Uterus (tissue), 2 donors: Measurements from ENCODE around the gene TSKU.

Experiments used
- POLR2A ChIP-seq, 2 donors: fragments of 450-650 bp; IDR thresholded peaks; one replicate each; pipeline ENCODE4 v1.6.1; 2016; ENCODE audit warnings: antibody characterized with exemption in 2 of 2, mild to moderate bottlenecking in 1 of 2, moderate library complexity in 1 of 2
- TF ChIP-seq, protein P1 (sequence below), 4 experiments: fragments of 200-600 bp in 2 of 4; fragments of 450-650 bp in 2 of 4; sonication (generic) in 2 of 4; IDR thresholded peaks; one replicate each; pipeline ENCODE4 v1.5.1; 2016 to 2019; ENCODE audit warnings: antibody characterized with exemption in 4 of 4, mild to moderate bottlenecking in 2 of 4, moderate library complexity in 1 of 4

DNA sequence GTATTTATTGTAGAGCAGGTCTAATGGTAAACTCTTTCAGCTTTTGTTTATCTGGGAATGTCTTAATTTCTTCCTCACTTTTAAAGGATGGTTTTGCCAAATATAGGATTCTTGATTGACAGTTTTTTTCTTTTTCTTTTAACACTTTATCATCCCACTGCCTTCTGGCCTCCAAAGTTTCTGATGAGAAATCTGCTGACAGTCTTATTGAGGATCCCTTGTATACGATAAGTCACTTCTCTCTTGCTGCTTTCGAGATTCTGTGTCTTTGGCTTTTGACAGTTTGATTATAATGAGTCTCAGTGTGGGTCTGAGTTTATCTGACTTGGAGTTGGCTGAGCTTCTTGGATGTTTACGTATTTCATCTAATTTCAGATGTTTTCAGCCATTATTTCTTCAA lies 6.7 kb upstream of the TSKU start:
- TF ChIP-seq, protein P1, sequence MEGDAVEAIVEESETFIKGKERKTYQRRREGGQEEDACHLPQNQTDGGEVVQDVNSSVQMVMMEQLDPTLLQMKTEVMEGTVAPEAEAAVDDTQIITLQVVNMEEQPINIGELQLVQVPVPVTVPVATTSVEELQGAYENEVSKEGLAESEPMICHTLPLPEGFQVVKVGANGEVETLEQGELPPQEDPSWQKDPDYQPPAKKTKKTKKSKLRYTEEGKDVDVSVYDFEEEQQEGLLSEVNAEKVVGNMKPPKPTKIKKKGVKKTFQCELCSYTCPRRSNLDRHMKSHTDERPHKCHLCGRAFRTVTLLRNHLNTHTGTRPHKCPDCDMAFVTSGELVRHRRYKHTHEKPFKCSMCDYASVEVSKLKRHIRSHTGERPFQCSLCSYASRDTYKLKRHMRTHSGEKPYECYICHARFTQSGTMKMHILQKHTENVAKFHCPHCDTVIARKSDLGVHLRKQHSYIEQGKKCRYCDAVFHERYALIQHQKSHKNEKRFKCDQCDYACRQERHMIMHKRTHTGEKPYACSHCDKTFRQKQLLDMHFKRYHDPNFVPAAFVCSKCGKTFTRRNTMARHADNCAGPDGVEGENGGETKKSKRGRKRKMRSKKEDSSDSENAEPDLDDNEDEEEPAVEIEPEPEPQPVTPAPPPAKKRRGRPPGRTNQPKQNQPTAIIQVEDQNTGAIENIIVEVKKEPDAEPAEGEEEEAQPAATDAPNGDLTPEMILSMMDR (IDR thresholded peaks at IDR 0.05): no peak
- TF ChIP-seq POLR2A (IDR thresholded peaks at IDR 0.05): no peak
